Right lobe of liver (tissue), 4 donors: ENCODE measurements around the gene C6orf15.

ENCODE experiments used
- CTCF ChIP-seq, 4 donors: fragments of 200-600 bp in 3 of 4; fragments of 450-650 bp in 1 of 4; IDR thresholded peaks; one replicate each; pipeline versions ENCODE4 v1.5.1 to v1.8.0; 2016 to 2022; ENCODE audit warnings: antibody characterized with exemption in 4 of 4, mild to moderate bottlenecking in 2 of 4
- POLR2A ChIP-seq: fragments of 450-650 bp; IDR thresholded peaks from one replicate; pipeline ENCODE4 v1.6.1; 2017; ENCODE audit warnings: antibody characterized with exemption, mild to moderate bottlenecking
- donor health status: DM: no; HTN: no; CAD: no.
- donor health status: DM: no; HTN: no; CAD: no.
- donor health status: DM: no; HTN: yes; CAD: no.

- TF ChIP-seq POLR2A, result no peak
- TF ChIP-seq CTCF (IDR thresholded peaks at IDR 0.05), result no peak
Measured at GRCh38 chr6:31142361-31142761, 30.0 kb upstream of the C6orf15 start.
